GM21576 (cell line): ENCODE results near the gene ALAS1.

Experiments
- ATAC-seq: cut with Tn5 transposase; IDR thresholded peaks from one replicate; pipeline ENCODE4 v1.9.1; 2021; ENCODE audit warnings: mild to moderate bottlenecking, moderate library complexity; ENCODE audit not compliant: unreplicated experiment

Gene ALAS1

GRCh38 chr3:52232279-52233107 is 34.5 kb downstream of the ALAS1 start:
- ATAC-seq: no peak

GRCh38 chr3:52233108-52233591 is 35.2 kb downstream of the ALAS1 start:
- ATAC-seq: no peak

GRCh38 chr3:52233968-52234367 is 36.0 kb downstream of the ALAS1 start:
- no peak for ATAC-seq

- ATAC-seq: no peak
Measured at GRCh38 chr3:52234516-52235447, 36.8 kb downstream of the ALAS1 start.

- no peak for ATAC-seq
Measured at GRCh38 chr3:52236424-52236886, 38.5 kb downstream of the ALAS1 start.

GRCh38 chr3:52237006-52237656 is 39.2 kb downstream of the ALAS1 start:
- no peak for ATAC-seq

- ATAC-seq: no peak
Measured at GRCh38 chr3:52237657-52238172, 39.8 kb downstream of the ALAS1 start.

- ATAC-seq: no peak
Measured at GRCh38 chr3:52238193-52238760, 40.3 kb downstream of the ALAS1 start.

- ATAC-seq: peak; percentile 70
Measured at GRCh38 chr3:52238761-52239701, 41.1 kb downstream of the ALAS1 start, which contains the start of gene TWF2. Gene TWF2 (minus strand): TSS chr3:52239158. CDS start chr3:52239016, 142 bp downstream.

- ATAC-seq: no peak
Measured at GRCh38 chr3:52240059-52240885, 42.3 kb downstream of the ALAS1 start.

GRCh38 chr3:52240886-52241370 is 43.0 kb downstream of the ALAS1 start:
- no peak for ATAC-seq

GRCh38 chr3:52242039-52242438 is 44.1 kb downstream of the ALAS1 start:
- ATAC-seq: no peak

- ATAC-seq: peak; percentile 27
Measured at GRCh38 chr3:52243791-52244628, 46.0 kb downstream of the ALAS1 start.

- ATAC-seq: no peak
Measured at GRCh38 chr3:52245322-52246263, 47.6 kb downstream of the ALAS1 start, which contains the start of gene PPM1M. Gene PPM1M (plus strand): TSS chr3:52245759. CDS start chr3:52245825, 66 bp downstream.

- no peak for ATAC-seq
Measured at GRCh38 chr3:52246264-52246620, 48.3 kb downstream of the ALAS1 start.
